Stimulated activated CD8-positive, alpha-beta memory T cell treated with anti-CD3 and anti-CD28 coated beads, Interleukin-15, amount 100 ng/mL, for 48 hours (primary cell): ENCODE data around the gene MAN1A2.
"Not testable (repeated sequence)": the region's sequence is repeated elsewhere in the genome, so short reads cannot be mapped to it uniquely, and the experiment has no call there.

Source experiments
- DNase-seq, 2 donors: peaks; one replicate each; pipeline ENCODE4 v3.0.0-alpha.2; 2020; ENCODE audit warnings: low read depth in 2 of 2

MAN1A2 gene

DNA sequence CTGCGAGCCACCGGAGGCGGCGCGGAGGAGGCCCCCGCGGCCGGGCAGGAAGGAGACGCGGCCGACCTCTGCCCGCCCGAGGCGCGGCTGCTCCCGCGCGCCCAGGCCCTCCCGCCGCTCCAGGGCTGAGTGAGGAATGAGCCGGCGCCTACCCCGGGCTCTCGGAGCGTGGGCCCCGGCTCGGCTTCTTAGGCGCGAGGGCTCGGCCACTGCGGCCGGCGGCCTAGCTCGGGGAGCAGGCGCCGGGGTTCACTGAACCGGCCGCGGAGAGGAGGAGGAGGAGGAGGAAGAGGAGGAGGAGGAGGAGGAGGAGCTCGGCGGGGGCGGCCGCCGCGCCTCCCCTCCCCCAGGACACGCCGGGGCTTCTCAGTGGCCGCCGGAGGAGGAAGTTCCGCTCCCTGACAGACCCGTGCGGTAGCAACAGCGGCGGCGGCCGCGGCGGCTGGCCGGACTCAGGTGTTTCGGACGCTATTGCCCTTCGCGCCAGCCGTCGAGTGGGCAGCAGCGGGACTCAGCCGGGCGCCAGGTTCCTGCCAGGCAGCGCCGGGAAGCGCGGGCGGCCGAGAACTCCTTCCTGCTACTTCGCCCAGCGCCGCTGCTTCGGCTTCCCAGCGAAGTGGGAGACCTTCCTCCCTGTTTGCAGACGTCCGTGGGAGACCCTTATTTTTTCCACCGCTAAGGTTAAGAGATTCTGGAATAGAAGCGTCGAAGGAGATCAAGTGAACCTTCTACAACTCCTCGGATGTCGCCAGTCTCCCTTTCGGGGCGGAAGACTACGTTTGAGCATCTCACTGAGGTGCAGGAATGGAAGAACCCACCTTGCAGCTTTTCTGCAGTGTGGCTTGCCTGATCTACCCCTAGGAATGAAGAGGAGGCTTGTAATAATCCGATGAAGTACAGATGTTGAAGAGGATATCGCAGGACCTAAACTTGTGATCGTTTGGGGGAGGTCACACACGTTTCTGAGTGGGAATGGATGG, at the start of gene MAN1A2:
TSS of gene MAN1A2 (plus strand) at position 404 of the 980 bp plus-strand sequence. CDS start 735 bp downstream, outside the sequence.
- peak; percentile 63 to 71 for DNase-seq

DNA sequence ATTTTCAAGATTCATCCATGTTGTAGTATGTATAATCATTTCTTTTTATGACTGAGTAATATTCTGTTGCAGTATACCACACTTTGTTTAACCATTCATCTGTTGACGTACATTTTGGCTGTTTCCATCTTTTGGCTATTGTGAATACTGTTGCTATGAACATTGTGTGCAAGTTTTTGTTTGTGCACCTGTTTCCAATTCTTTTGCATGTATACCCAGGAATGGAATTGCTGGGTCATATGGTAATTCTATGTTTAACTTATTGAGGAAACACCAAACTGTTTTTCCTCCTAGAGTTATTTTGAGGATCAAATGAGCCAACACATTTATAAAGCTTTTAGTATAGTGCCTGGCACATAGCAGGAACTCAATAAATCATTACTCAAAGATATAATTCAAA, 49.2 kb upstream of the MAN1A2 start:
- DNase-seq: no peak

DNA sequence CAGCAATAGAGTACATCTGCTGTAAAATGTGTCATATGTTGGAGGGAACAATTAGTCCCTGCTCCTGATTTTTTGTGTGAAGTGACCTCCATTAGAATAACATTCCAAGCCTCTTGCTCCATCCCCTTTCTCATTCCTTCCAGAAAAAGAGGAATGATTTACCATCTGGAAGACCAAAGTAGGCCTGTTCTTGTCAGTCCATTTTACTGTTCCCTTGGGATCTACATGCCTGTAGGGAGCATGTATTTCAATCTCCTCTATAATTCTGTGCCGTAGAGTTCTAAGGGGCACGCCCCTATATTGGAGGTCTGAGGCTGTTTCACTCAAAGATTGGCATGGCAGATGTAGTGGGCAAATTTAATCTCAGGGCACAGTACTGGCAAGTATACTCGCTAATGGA, 48.8 kb upstream of the MAN1A2 start:
- DNase-seq: no peak

DNA sequence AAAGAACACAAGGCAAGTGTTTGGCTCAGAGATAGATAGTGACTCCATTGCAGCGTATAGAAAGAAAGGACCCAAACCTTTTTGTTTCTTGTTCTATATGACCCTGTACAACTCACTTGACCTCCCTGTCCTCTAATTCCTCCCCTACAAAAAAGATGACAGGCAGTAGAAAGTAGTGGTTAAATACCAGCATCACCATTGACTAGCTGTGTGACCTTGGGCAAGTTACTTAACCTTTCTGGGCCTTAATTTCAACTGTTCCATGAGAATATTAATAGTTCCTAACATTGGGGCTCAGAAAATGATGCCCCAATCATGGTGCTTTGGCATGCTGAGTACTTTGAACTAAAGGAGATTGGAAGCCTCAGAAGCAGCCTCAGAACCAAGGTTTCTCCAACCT, 46.7 kb upstream of the MAN1A2 start:
- no peak for DNase-seq

DNA sequence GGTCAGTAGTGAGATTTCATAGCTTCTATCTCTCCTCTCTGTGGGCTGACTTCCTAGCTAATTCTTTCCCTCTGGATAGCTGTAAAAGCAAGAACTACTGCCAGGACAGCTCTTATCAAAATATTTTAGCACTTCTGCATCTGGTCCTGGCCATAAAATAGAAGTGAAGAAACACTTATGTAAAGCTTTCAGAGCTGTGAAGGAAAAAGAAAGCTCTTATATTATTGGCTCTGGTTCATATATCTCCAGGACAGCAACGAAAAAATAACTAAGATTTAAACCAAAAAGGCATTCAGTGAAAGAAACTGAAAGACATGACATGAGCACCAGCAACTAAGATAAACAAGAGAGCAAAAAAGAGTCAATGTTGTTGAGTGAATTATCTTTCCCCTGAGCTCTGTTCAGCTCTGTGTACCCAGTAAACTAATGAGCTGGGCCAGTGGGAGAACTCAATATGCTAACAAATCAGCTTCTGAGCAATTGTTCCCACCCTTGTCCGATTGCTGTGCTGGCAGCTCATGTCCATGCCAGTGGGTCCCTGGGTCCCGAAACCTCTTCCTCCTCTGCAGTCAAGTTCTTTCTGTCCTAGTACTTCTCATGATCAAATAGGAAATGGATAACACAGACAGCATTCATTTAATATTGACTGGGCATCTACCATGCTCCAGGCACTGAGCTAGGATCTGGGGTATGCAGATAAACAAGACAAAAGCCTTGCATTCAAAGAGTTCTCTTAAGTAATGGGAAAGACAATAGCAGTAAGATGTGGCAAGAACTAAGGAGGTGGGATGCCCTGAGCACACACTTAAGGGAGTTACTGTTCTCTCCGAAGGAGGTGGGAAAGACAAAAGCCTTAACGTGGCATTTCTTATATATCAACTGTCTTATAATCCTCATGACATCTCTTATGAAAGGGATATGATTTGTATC, 45.3 kb upstream of the MAN1A2 start:
- DNase-seq: no peak

DNA sequence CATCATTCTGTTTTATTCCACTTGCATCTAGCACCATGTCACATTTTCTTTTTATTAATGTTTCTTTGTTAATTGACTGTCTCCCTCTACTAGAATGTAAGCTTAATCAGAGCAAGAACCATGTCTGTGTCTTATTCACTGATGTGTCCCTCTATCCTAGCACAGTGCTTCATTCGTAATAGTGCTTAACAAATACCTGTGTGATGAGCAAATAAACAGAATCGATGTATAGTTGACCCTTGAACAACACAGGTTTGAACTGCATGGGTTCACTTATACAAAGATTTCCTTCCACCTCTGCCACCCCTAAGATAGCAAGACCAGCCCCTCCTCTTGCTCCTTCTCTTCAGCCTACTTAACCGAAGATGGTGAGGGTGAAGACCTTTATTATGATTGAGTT, 42.9 kb upstream of the MAN1A2 start:
- no peak for DNase-seq

DNA sequence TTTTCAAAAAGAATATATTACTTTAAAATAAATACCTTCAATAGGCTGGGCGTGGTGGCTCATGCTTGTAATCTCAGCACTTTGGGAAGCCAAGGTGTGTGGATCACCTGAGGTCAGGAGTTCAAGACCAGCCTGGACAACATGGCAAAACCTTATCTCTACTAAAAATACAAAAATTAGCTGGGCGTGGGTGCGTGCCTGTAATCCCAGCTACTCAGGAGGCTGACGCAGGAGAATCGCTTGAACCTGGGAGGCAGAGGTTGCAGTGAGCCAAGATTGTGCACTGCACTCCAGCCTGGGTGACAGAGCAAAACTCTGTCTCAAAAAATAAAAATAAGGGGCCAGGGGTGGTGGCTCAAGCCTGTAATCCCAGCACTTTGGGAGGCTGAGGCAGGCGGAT, 41.2 kb upstream of the MAN1A2 start:
- not testable (repeated sequence) for DNase-seq

DNA sequence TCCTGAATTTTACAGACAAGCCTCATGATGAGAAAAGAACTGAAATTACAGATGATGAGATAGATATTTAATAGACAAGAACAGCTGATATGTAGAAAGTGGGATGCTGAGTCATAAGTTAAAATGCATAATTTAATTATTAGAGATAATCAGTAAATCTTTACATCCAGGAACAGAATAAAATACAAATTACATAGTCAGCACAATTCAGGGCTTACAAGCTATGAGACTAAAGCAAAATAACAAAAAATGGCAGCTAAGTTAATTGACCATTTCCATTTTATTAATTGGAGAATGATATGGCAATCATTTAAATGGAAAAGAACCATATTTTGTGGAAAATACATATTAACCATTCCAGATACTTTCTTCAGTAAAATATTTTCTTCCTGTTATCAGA, 40.2 kb upstream of the MAN1A2 start:
- DNase-seq: no peak

DNA sequence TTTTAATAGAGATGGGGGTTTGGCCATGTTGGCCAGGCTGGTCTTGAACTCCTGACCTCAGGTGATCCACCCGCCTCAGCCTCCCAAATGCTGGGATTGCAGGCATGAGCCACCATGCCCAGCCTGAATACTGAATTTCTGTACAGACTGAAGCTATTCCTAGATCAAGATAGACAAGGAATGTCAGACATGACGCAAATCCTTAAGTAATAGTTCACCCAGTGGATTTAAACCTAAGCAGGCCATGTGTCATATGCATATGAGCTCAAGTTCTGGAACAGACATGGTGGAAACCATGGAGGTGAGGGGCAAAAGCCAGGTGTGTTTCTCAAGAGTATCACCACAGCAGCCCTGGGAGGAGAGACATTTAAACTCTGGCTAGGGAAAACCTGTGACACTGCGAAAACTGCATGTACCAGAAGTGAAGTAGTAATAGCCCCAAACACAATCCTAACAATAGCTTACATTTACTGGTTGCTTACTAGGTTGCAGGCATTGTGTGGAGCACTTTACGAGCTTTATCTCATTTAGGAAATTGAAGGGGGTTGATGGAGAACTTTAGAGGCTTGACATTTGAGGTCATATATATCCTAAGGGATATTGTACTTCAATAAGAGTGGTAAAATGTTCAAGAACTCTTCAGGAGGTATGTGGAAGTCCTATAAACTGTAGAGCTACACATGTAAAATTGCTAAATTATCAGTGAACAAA, 31.7 kb upstream of the MAN1A2 start:
- DNase-seq: no peak

DNA sequence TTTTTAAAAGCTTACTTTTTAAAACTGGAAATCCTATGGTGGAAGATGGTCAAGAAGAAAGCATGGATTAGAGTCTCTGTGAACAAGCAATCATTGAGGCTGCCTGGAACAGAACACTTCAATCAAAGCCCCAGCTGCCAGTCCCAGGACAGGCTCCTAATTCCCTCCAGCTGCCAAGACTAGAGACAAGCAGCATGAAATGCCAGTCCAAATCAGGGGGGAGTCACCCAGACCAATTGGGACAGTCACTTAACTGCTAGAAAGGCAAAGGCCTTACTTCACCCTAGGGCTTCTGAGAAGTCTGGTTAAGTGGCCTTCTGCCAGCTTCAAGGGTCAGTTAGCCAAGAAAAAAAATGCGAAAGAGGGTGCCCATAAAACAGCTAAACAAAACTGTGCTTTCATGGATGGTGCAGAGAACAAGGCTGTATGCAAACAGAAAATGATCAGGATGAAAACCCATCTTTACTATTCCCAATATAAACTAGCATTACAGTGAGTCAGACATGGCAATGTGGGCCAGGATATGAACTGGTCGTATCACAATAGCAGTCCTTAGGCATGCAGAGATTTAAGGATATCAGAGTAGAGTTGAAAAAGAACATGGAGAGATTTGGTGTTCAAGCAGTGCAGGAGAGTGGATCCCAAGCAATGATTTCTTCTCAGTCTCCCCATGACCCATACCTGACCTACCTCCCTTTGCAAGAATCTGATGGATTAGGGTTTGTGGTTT, 31.0 kb upstream of the MAN1A2 start:
- no peak for DNase-seq

DNA sequence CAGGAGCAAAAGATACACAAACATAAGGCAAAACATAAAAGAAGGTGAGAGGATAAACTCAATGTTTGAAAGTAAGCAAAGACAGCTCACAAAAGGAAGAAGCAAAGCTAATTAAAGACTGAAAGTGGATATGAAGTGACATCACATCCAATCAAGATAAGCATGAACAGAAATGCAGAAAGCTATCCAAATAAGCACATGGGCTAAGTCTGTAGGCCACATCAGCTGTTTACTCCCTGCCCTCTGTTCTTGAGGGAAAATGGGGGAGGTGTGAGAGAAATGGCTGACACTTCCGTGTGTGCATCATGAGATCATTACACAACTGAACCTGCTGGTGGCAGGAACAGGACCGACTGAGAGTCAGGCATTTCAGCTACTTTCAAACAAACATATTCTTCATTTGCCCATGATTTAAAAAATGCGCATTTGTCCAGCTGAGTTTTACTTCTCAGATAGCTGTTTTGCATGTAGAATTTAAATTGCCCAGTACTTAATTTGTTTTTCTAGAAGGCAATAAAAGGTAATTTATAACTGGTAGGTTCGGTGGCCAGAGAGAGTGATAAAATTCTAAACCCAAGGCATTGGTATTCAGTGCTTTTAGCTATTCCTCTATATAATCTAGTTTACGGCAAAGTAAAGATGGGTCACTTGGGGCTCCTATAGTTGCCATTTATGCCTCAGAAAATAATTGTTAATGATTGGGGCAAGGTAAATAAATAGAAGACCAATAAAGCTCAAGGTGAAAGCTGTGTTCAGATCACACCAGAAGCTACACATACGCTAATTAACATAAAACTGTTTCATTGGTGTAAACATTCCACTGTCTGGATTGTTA, 27.2 kb upstream of the MAN1A2 start:
- no peak for DNase-seq

DNA sequence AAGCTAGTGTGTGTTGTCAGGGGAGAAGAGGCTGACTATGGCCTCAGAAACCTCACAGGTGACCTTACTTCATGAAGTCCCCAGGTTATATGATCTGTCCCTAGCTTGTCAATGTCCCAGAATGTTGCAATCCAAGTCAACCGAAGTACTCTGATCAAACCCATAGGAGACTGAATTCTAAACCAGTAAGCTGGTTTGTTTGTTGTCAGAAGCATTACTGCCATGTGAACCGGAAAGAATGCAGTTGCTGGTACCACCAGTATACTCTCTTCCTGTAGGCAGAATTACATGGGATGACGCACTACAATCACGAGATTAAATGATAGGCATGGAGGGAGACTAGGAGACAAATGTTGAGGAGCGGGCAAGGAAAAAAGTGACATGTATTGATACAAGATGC, 26.1 kb upstream of the MAN1A2 start:
- DNase-seq: no peak

DNA sequence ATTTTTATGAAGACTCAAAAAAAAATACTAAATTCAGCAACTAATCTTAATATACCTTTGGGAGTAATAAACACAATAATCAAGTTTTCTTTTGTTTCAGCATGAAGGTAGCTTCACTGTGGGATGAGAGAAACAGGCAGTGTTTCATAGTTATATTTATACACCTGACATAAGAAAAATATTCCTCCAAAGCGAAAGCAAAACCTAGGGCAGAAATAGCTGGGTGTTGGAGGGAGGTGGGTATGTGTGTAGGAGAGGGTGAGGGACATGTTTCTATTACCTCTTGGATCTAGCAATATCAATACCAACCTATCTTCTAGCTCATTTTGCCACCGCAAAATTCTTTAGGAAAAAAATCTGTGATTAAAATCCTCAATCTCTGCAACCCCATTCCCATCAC, 24.9 kb upstream of the MAN1A2 start:
- DNase-seq: no peak

DNA sequence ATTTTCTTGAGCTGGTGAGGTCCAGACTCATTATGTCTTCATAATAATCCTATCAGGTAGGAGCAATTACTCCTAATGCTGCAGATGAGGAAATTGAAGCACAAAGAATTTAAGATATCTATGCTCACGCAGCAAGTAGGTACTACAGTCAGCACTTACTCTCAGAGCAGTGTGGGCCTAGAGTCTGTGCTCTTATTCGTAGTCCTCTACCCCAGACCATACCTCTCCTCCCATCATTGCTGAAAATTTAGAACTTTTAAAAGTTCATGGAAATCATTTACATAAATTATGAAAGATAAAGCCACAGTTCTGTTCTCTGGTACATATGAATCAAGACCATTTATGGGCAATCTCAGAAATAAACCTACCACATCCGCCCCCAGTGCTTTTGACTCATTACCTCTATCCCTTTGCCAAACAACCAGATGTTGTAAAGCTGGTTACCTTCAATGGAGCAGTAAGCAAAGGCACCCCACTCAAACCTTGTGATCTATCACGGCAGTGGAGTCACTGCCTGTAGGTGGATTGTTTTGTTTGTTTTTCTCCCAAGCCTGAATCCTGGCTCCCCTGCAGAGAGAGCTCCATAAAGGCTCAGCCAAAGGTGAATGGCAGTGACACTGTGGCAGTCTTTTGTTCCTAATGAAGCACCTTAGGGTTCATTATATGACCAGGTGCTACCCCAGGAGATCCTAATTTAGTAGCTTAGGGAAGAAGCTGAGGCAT, 20.9 kb upstream of the MAN1A2 start:
- DNase-seq: no peak

DNA sequence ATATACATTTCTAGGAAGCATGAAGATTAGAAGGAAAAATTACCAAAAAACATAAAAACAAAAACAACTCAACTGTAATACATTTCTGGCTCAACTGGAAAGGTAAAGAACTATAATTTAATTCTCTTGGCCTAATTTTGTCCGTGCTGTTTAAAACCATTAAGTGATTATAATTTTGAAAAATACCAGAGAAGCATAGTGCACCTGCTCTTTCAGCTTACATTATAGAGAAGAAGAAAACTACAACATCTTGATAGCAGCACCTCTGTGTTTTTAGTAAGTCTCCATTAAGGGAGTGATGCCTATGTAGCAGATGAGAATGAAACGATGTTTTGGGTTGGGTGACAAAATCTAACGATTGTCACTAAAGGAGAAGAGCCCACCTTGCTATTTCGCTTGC, 19.3 kb upstream of the MAN1A2 start:
- no peak for DNase-seq

DNA sequence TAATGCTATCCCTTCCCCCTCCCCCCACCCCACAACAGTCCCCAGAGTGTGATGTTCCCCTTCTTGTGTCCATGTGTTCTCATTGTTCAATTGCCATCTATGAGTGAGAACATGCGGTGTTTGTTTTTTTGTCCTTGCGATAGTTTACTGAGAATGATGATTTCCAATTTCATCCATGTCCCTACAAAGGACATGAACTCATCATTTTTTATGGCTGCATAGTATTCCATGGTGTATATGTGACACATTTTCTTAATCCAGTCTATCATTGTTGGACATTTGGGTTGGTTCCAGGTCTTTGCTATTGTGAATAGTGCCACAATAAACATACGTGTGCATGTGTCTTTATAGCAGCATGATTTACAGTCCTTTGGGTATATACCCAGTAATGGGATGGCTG, 14.6 kb upstream of the MAN1A2 start:
- not testable (repeated sequence) for DNase-seq

DNA sequence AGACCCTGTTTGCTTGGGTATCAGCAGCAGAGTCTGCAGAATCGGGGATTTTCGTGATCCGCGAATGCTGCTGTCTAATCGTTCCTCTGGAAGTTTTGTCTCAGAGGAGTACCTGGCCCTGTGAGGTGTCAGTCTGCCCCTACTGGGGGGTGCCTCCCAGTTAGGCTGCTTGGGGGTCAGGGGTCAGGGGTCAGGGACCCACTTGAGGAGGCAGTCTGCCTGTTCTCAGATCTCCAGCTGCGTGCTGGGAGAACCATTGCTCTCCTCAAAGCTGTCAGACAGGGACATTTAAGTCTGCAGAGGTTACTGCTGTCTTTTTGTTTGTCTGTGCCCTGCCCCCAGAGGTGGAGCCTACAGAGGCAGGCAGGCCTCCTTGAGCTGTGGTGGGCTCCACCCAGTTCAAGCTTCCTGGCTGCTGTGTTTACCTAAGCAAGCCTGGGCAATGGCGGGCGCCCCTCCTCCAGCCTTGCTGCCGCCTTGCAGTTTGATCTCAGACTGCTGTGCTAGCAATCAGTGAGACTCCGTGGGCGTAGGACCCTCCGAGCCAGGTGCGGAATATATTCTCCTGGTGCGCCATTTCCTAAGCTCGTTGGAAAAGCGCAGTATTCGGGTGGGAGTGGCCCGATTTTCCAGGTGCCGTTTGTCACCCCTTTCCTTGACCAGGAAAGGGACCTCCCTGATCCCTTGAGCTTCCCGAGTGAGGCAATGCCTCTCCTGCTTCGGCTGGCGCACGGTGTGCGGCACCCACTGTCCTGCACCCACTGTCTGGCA, 9.2 kb upstream of the MAN1A2 start:
- not testable (repeated sequence) for DNase-seq

DNA sequence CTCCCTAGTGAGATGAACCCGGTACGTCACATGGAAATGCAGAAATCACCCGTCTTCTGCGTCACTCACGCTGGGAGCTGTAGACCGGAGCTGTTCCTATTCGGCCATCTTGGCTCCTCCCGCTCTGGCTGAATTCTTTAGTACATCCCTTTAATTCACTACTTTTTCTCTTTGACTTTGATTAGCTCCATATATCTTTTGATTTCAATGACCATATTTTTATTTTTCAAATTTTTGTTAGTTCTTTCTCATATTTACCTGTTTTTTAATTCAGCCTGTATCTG, 8.7 kb upstream of the MAN1A2 start:
- DNase-seq: not testable (repeated sequence)
